Measurements from ENCODE around the gene CYTH3.

The CYTH3 gene

GRCh38 chr7:6279937-6280336 lies 7.5 kb upstream of the CYTH3 start:
- no peak for DNase-seq

DNA sequence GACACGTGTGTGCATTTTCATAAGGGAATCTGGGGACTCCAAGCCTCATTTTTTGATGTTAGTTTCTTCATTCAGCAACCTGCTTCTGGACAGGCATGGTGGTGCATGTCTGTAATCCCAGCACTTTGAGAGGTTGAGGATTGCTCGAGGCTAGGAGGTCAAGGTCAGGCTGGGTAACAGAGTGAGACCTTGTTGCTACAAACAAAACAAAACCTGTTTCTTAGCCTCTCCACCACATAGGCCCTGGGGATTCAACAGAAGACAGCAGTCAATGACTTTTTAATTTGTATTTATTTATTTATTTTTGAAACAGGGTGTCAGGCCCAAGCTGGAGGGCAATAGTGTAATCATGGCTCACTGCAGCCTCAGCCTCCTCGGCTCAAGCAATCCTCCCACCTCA lies 6.9 kb upstream of the CYTH3 start:
- no peak for DNase-seq

- no peak for DNase-seq
Measured at GRCh38 chr7:6278749-6279310, 6.4 kb upstream of the CYTH3 start.

DNA sequence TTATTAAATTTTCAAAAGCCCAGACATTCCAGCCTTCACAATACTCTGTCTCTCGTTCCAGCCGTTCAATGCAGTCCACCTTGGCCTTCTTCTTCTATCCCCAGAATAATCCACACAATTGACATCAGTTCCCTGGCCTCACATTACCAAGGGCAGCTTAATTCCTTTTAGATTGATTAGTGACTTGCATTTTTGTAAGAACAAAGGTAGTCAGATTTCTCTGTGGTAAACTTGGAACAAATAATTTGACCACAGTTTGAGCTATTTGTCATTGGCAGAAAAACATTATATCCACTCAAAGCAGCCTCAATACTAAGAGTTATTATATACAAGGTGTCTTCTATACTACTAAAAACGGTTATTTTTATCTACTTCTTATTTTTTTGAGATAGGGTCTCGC lies 5.1 kb upstream of the CYTH3 start:
- no peak for DNase-seq

DNA sequence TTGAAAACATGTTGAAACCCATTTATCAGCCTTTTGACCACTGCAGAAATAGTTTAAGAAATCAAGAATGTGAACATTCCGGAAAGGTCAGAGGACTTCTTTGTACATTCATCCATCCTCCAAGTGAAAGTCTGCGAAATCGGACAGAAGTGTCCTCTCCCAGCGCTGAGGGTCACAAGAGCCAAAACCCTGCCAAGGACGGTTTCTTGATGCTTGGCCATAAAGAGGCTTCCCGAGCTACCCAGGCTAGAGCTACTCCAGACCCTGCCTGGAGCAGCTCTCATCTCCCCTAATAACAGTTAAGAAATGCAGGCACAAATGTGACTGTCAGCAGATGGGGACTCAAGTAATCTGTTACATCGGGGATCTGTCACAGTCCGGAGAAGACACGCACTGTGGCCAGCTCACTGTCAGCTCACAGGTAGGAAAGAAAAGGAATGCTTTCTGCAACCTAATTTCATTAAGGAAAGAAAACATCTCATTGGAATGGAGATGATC lies 4.5 kb upstream of the CYTH3 start:
- no peak for DNase-seq

DNA sequence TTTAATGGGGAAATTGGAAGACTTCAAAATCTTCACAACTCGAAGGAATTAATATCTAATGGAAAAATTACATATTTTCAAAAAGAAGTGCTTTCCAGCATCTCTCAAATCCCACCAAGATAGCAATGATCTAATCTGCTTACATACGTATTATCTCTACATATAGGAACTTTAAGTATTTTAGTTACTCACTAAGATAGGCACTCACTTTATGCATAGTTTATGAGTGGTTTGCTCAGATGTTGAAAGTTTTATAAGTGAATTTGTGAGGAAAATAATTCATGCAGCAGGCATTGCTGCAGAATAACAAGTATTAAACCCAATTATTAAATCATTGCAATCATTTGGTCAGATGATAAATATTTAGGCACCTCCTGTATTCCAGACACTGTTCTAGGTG lies 2.3 kb upstream of the CYTH3 start:
- DNase-seq = no peak

- no peak for DNase-seq
Measured at GRCh38 chr7:6273917-6274630, 1.6 kb upstream of the CYTH3 start.

DNA sequence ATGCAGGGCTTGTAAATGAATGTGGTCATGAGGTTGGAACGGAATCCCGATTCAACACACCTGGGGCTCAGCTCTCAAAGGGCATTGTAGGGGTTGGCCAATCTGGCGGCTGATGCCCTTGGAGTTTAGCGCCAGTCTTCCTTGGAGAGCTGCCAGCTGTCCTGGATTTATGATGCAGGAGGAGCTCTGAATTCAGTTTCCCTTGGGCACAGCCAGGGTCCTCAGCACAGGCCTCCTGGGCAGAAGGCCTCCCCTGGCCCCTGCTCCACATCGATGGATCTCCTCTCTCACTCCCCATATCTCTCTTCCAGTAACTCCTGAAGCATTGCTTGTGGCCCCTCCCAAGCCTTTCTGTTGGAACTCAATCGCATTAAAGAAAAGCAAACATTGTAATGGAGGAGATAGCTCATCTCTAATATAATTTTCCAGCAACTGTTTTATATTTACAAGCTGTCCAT lies 985 bp upstream of the CYTH3 start:
- no peak for DNase-seq

GRCh38 chr7:6271694-6272440 lies 557 bp downstream of the CYTH3 start:
- DNase-seq = no peak

GRCh38 chr7:6271060-6271658 lies 1.3 kb downstream of the CYTH3 start:
- no peak for DNase-seq

DNA sequence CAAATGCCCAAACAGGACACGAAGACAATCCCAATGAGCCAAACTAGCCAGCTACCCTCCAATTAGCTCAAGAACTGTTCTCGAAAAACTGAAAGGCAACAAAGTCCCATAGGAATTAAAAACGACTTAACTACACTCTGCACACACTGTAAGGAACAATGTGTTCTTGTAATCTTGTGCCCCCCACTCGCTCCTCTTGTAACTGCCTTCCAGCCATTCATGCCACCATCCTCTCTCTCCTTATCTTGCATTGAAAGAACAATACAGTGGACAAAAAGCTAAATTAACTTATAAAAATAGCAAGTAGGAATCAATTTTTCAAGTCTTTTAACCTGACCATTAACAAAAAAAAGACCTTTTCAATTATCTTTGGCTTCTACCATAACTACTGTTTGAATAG lies 2.9 kb downstream of the CYTH3 start:
- no peak for DNase-seq

DNA sequence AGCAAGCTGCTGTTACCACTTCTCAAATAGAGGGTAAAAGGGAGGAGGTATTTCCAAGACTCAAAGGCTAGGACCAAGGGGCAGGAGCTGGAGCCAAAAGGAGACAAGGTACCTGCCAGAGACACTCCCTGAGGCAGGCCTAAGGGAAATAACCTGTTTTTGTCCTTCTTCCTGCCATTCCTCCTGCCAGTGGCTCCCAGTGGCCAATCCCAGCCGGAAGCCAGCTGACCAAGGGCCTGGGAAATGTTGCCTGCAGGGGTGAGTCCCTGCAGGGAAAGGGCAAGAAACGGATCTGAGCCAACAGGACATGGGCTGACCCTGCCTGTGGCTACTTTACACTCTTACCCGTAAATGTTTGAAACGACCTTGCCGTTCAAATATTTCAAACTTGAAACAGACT lies 3.5 kb downstream of the CYTH3 start:
- no peak for DNase-seq

DNA sequence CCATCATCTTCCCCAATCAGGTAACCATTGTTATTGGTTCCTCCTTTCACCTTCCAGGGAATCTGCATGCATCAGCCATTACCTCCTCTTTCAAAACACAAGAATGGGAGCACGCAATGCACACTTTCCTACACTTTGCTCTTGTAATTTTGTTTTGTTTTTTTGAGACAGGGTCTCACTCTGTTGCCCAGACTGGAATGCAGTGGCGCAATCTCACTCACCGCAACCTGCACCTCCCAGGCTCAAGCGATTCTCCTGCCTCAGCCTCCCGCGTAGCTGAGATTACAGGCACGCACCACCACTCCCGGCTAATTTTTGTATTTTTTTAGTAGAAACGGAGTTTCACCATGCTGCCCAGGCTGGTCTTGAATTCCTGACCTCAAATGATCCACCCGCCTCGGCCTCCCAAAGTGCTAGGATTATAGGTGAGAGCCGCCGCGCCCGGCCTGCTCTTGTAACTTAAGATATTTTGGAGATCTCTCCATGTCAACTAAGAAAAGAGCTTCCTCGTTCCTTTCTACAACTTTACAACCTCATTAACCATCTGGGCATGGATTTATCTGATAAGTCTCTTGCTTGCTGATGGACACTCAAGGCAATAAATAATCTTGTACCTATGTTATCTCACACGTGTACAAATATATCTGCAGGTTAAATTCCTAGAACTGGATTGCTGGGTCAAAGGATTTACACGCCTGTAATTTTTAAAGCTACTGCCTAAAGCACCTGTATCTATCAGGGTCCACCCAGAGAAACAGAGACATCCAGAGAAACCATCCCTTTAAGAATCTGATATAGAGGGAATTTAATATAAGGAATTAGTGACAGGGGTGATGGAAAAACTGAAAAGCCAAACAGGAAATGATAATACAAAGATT lies 4.2 kb downstream of the CYTH3 start:
- no peak for DNase-seq

DNA sequence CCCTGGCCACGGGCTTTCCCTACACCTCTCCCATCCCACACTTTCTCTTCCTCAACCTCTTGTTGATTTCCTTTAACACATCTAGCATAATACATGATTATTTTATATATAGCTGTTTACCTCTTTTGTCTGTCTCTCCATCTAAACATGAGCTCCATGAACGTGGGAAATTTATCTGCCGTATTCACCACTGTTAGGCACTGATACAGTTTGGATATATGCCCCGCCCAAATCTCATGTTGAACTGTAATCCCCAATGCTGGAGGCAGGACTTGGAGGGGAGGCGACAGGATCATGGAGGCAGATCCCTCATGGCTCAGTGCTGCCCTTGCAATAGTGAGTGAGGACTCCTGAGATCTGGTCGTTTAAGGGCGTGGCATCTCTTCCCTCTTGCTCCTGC lies 5.7 kb downstream of the CYTH3 start:
- DNase-seq = no peak

- DNase-seq = no peak
Measured at GRCh38 chr7:6262221-6262620, 10.2 kb downstream of the CYTH3 start.

DNA sequence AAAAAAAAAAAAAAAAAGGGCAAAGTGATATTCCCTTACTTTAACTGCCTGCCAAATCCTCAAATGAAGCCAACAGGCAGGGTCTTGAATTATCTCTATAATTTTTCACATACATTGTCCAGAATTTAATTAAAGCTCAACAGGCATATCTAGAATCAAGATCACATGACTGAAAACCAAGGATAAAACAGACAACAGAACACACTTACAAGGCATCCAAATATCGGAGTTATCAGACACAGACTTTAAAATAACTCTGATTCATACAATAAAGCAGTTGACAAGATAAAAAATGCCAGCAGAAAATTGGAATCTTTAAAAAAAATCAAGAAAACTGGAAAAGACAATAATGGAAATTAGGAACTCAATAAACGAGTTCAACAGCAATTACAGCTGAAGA lies 10.7 kb downstream of the CYTH3 start:
- no peak for DNase-seq

GRCh38 chr7:6260291-6261187 lies 11.9 kb downstream of the CYTH3 start:
- no peak for DNase-seq

DNA sequence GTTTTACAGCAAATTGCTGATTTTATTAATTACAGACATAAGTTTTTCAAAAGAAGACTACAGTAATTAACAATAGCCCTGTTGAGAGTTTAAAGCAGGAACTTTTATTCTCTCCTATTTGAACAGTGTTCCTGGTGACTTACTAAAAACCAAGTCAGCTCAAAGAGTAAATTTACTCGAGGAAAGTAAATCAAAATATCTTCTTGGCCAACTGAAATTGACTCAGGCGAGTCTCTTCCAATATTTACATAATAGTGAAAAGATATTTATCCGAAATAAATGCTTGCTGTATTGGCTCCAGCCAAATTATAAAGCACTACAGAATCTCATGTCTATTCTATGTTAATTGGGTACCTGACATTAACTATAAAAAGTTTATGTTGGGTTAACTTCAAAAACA lies 13.2 kb downstream of the CYTH3 start:
- no peak for DNase-seq

- DNase-seq = no peak
Measured at GRCh38 chr7:6258440-6259182, 13.8 kb downstream of the CYTH3 start.

GRCh38 chr7:6257675-6258074 lies 14.7 kb downstream of the CYTH3 start:
- no peak for DNase-seq

All from GOT3 (cell line).